IMR-90 (cell line): ENCODE results near the gene LPIN1. TPM values are rescaled to one million over a fixed set of nuclear protein-coding genes. Genes with fewer than 3 reads are reported as not detected.

Source experiments
- ATAC-seq: fragments of 200-7000 bp; cut with Tn5 transposase; 2 replicates; pipeline ENCODE4 v1.9.1; 2020; ENCODE audit warnings: low read depth, mild to moderate bottlenecking, moderate library complexity
- BruUV-seq: library from RNA; stranded (reverse); fragments of 400-500 nt; replicated peaks from 2 replicates; lab custom pipeline; 2021; lab: Mats Ljungman, UMichigan
- CTCF ChIA-PET: fragments of 300-600 bp; formaldehyde crosslinking; extraction: SDS; loops from one replicate; lab custom pipeline; 2021; ENCODE audit warnings: antibody characterized with exemption; lab: Yijun Ruan, JAX
- POLR2A ChIA-PET: fragments of 300-600 bp; sonication (Branson Sonifier 250); formaldehyde crosslinking; loops from one replicate; lab custom pipeline; 2022; ENCODE audit warnings: antibody characterized with exemption; ENCODE audit not compliant: unreplicated experiment; lab: Charles Lee
- DNase-seq: peaks from one replicate; pipeline ENCODE4 v3.0.0; 2013
- H2AFZ ChIP-seq: replicated peaks from 2 replicates; pipeline ENCODE3; 2013; ENCODE audit warnings: low read length, mild to moderate bottlenecking; ENCODE audit not compliant: poor library complexity
- H2AK5ac ChIP-seq: 2 replicates; pipeline ENCODE4 v1.6.1; 2013; ENCODE audit warnings: low read depth, low read length, inconsistent platforms
- H2AK9ac ChIP-seq: replicated peaks from 2 replicates; pipeline ENCODE3; 2013; ENCODE audit warnings: mild to moderate bottlenecking, low read depth, low read length, moderate library complexity; ENCODE audit not compliant: poor library complexity
- H2BK120ac ChIP-seq: 2 replicates; pipeline ENCODE4 v1.6.1; 2013; ENCODE audit warnings: low read depth, low read length, inconsistent platforms
- H2BK15ac ChIP-seq: 3 replicates; pipeline ENCODE4 v1.6.1; 2013; ENCODE audit warnings: low read depth, low read length, inconsistent platforms
- H2BK20ac ChIP-seq: 2 replicates; pipeline ENCODE4 v1.6.1; 2013; ENCODE audit warnings: low read depth, mild to moderate bottlenecking, inconsistent platforms, low read length, moderate library complexity
- H2BK5ac ChIP-seq: 2 replicates; pipeline ENCODE4 v1.6.1; 2013; ENCODE audit warnings: mild to moderate bottlenecking, low read depth, low read length, inconsistent platforms; ENCODE audit not compliant: poor library complexity, severe bottlenecking
- H3K14ac ChIP-seq: replicated peaks from 2 replicates; pipeline ENCODE4 v1.6.1; 2013; ENCODE audit warnings: low read depth, low read length, inconsistent platforms
- H3K18ac ChIP-seq: 2 replicates; pipeline ENCODE4 v1.6.1; 2013; ENCODE audit warnings: low read depth, low read length, control low read depth
- H3K23ac ChIP-seq: 2 replicates; pipeline ENCODE4 v1.6.1; 2013; ENCODE audit warnings: low read depth, low read length, inconsistent platforms
- H3K27ac ChIP-seq: 2 replicates; pipeline ENCODE4 v1.5.1; 2013; ENCODE audit warnings: mild to moderate bottlenecking, control low read depth, low read length; ENCODE audit not compliant: insufficient read depth
- H3K27me3 ChIP-seq: 2 replicates; pipeline ENCODE4 v1.6.1; 2013; ENCODE audit warnings: low read length; ENCODE audit not compliant: control insufficient read depth, insufficient read depth
- H3K36me3 ChIP-seq: 2 replicates; pipeline ENCODE4 v1.6.1; 2013; ENCODE audit warnings: low read length, mixed read lengths; ENCODE audit not compliant: control insufficient read depth, insufficient read depth
- H3K4ac ChIP-seq: 2 replicates; pipeline ENCODE4 v1.6.1; 2013; ENCODE audit warnings: low read depth, low read length, inconsistent platforms
- H3K4me1 ChIP-seq: 2 replicates; pipeline ENCODE4 v1.6.1; 2013; ENCODE audit warnings: low read length, mixed read lengths; ENCODE audit not compliant: control insufficient read depth, insufficient read depth
- H3K4me2 ChIP-seq: 2 replicates; pipeline ENCODE4 v1.6.1; 2013; ENCODE audit warnings: low read depth, mild to moderate bottlenecking, control low read depth, low read length, moderate library complexity
- H3K4me3 ChIP-seq: 2 replicates; pipeline ENCODE4 v1.5.1; 2013; ENCODE audit warnings: low read depth, mild to moderate bottlenecking, control low read depth, low read length, moderate library complexity; ENCODE audit not compliant: insufficient read depth
- H3K56ac ChIP-seq: 2 replicates; pipeline ENCODE4 v1.6.1; 2013; ENCODE audit warnings: low read length, inconsistent platforms; ENCODE audit not compliant: insufficient read depth; ENCODE audit errors: extremely low read depth
- H3K79me1 ChIP-seq, 2 experiments: 2 replicates each; pipeline ENCODE4 v1.6.1; 2013; ENCODE audit warnings: low read length in 2 of 2, inconsistent platforms in 1 of 2, low read depth in 1 of 2
- H3K9ac ChIP-seq: 2 replicates; pipeline ENCODE4 v1.6.1; 2013; ENCODE audit warnings: low read depth, low read length, control low read depth
- H3K9me1 ChIP-seq: 2 replicates; pipeline ENCODE4 v1.6.1; 2013; ENCODE audit warnings: low read length, inconsistent platforms; ENCODE audit not compliant: insufficient read depth
- H3K9me3 ChIP-seq: 2 replicates; pipeline ENCODE4 v1.6.1; 2013; ENCODE audit warnings: low read length; ENCODE audit not compliant: control insufficient read depth, insufficient read depth
- H4K20me1 ChIP-seq: 2 replicates; pipeline ENCODE4 v1.6.1; 2013; ENCODE audit warnings: low read length, inconsistent platforms; ENCODE audit not compliant: insufficient read depth
- H4K5ac ChIP-seq: 2 replicates; pipeline ENCODE4 v1.6.1; 2013; ENCODE audit warnings: mild to moderate bottlenecking, low read depth, low read length, control low read depth
- H4K8ac ChIP-seq, 2 experiments: 2 replicates each; pipeline ENCODE4 v1.6.1; 2013; ENCODE audit warnings: low read depth in 2 of 2, low read length in 2 of 2, control low read depth in 1 of 2, inconsistent platforms in 1 of 2
- H4K91ac ChIP-seq: 2 replicates; pipeline ENCODE4 v1.6.1; 2013; ENCODE audit warnings: low read depth, low read length, inconsistent platforms; ENCODE audit not compliant: insufficient read depth
- BHLHE40 ChIP-seq: fragments of 150-350 bp; IDR thresholded peaks from 2 replicates; pipeline ENCODE4 v1.6.1; 2016; ENCODE audit warnings: mild to moderate bottlenecking, low read depth, low read length
- CEBPB ChIP-seq: IDR thresholded peaks from 2 replicates; pipeline ENCODE4 v1.6.1; 2012; ENCODE audit warnings: low read depth, low read length, improper control_type of control experiment
- FOS ChIP-seq: fragments of 150-350 bp; IDR thresholded peaks from 2 replicates; pipeline ENCODE4 v1.6.1; 2016; ENCODE audit warnings: low read depth, low read length
- MAFK ChIP-seq: IDR thresholded peaks from 2 replicates; pipeline ENCODE4 v1.6.1; 2012; ENCODE audit warnings: low read depth, low read length, improper control_type of control experiment
- NFE2L2 ChIP-seq: fragments of 150-350 bp; IDR thresholded peaks from 2 replicates; pipeline ENCODE4 v1.6.1; 2016; ENCODE audit warnings: low read depth, mild to moderate bottlenecking, low read length
- POLR2A ChIP-seq: IDR thresholded peaks from 2 replicates; pipeline ENCODE4 v1.6.1; 2012; ENCODE audit warnings: mild to moderate bottlenecking, low read depth, low read length
- RAD21 ChIP-seq: IDR thresholded peaks from 2 replicates; pipeline ENCODE4 v1.6.1; 2012; ENCODE audit warnings: low read length, improper control_type of control experiment
- RCOR1 ChIP-seq: IDR thresholded peaks from 2 replicates; pipeline ENCODE4 v1.6.1; 2012; ENCODE audit warnings: mild to moderate bottlenecking, low read length, improper control_type of control experiment; ENCODE audit not compliant: insufficient replicate concordance
- RFX5 ChIP-seq: IDR thresholded peaks from 2 replicates; pipeline ENCODE4 v1.8.0; 2012; ENCODE audit warnings: low read depth, mild to moderate bottlenecking, low read length, moderate library complexity
- SMC3 ChIP-seq: fragments of 150-350 bp; IDR thresholded peaks from 2 replicates; pipeline ENCODE4 v1.6.1; 2016; ENCODE audit warnings: low read depth, mild to moderate bottlenecking, antibody characterized with exemption, low read length, moderate library complexity
- WGBS, 2 experiments: methylation state at CpG; one replicate each; pipeline versions ENCODE4 v1.1.5 to v1.1.7; 2013; ENCODE audit warnings: missing lambda C conversion rate in 2 of 2; ENCODE audit not compliant: insufficient read length in 1 of 2; ENCODE audit errors: extremely low coverage in 2 of 2; 5-methylcytosine and 5-hydroxymethylcytosine counted together
- dilution Hi-C: fragments of 300-500 bp; cut with HindIII; formaldehyde crosslinking; loops from one replicate; pipeline ENCODE4 v1.14.3; 2018; ENCODE audit warnings: low sequenced_read_pairs; ENCODE audit not compliant: unreplicated experiment
- in situ Hi-C: fragments of 300-500 bp; cut with MboI; formaldehyde crosslinking; loops from 3 replicates; pipeline ENCODE4 v1.14.3; 2019; ENCODE audit warnings: low sequenced_read_pairs, inconsistent platforms, mixed read lengths
- intact Hi-C: fragments of 100-400 bp; cut with micrococcal nuclease; formaldehyde crosslinking; loops from 2 replicates; pipeline ENCODE4 v1.10.0; 2022
- polyA plus RNA-seq, 3 experiments: library from polyadenylated mRNA; depleted of rRNA; stranded (reverse); fragments of >200 nt; gene quantifications; 2 replicates each; pipeline ENCODE4 v1.2.3, GENCODE V29; 2012; ENCODE audit warnings: low replicate concordance in 1 of 3
- total RNA-seq: library from RNA; depleted of rRNA; stranded (reverse); fragments of >200 nt; gene quantifications from 2 replicates; pipeline ENCODE4 v1.2.3, GENCODE V29; 2012
- TF ChIP-seq, protein P1 (sequence below): fragments of 150-350 bp; IDR thresholded peaks from 2 replicates; pipeline ENCODE4 v1.6.1; 2017; ENCODE audit warnings: mild to moderate bottlenecking, antibody characterized with exemption, low read length, low read depth

The LPIN1 gene
- total and polyA plus RNA-seq, 2 of the 4 experiments (the other 2 are of a cell fraction) = 21.3 to 25.1 TPM

DNA sequence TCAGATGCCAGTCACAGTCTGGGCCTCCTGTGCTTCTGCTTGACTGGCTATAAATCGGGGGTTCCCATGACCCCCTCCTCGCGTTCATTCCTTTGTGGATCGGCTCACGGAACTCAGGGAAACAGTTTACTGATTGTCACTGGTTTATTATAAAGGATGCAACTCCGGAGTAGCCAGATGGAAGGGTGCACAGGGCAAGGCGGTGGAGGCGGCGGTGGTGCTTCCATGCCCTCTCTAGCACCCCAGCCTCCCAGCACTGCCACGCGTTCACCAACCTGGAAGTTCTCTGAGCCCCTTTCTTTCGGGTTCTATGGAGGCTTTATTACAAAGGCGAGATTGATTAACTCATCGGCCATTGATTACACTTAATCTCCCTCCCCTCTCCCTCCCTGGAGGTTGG, 15.6 kb downstream of the LPIN1 start:
- in situ Hi-C loops = loop anchor here (25.0 kb wide), 1 partner anchor 625 kb away; a partner anchor contains a TSS
- peaks cover 17 to 53% of the 10 kb centered on the region in 2 experiments; a peak in 3 of 4 replicates for H3K79me1 ChIP-seq
- no peak for ATAC-seq

More for the DNA sequence above, 15.6 kb downstream of the LPIN1 start:
- Histone ChIP-seq H3K23ac (no peak overlapping the region), H2BK5ac (no peak overlapping the region), H4K8ac (no peak overlapping the region), H3K27me3 (no peaks in the 10 kb centered on the region), H3K18ac (no peak overlapping the region), H3K4me3 (no peak overlapping the region), H3K4ac (no peak overlapping the region), H3K4me2 (no peak overlapping the region), H3K56ac (no peak overlapping the region), H3K9ac (no peak overlapping the region), H2AFZ (no peak overlapping the region), H4K20me1 (peaks cover 19% of the 10 kb centered on the region; the same call in 1 of the 2 replicates), H3K27ac (no peak overlapping the region), H3K4me1 (no peaks in the 10 kb centered on the region), H3K9me1 (peaks cover 8% of the 10 kb centered on the region; the same call in 1 of the 2 replicates), H2AK9ac (no peak overlapping the region), H3K36me3 (peaks cover 26% of the 10 kb centered on the region), H2BK15ac (no peak overlapping the region), H2BK20ac (no peak overlapping the region), H4K5ac (no peak overlapping the region), H3K14ac (no peak overlapping the region), H2AK5ac (no peak overlapping the region), H3K9me3 (no peaks in the 10 kb centered on the region), H2BK120ac (no peak overlapping the region), H4K91ac (no peak overlapping the region)
- ChIA-PET POLR2A (no interaction called here), CTCF (interaction anchor here (1.1 kb wide), 1 partner anchor 23 kb away, joined by 3 read pairs; no protein-coding TSS in a partner anchor)
- BruUV-seq = no TSS peak
- TF ChIP-seq SMC3 (no peak), RCOR1 (no peak), POLR2A (no peak), FOS (no peak), RFX5 (no peak), RAD21 (no peak), BHLHE40 (no peak), CEBPB (no peak), MAFK (no peak), NFE2L2 (no peak)
- TF ChIP-seq, protein P1, sequence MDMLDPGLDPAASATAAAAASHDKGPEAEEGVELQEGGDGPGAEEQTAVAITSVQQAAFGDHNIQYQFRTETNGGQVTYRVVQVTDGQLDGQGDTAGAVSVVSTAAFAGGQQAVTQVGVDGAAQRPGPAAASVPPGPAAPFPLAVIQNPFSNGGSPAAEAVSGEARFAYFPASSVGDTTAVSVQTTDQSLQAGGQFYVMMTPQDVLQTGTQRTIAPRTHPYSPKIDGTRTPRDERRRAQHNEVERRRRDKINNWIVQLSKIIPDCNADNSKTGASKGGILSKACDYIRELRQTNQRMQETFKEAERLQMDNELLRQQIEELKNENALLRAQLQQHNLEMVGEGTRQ = no peak
- WGBS, 2 experiments = 100% methylated on average over 3 of the region's 14 CpGs; no CpG with 5 or more reads in 1 of the 2 experiments
- DNase-seq = no peak
- dilution Hi-C loops (no loop called here), intact Hi-C loops (no loop called here)
